Loucy (cell line): ENCODE data around the gene RRAD.

Source experiments
- EZH2phosphoT487 ChIP-seq: fragments of 200-600 bp; IDR thresholded peaks from 2 replicates; pipeline ENCODE4 v1.6.1; 2018; ENCODE audit warnings: antibody characterized with exemption, mild to moderate bottlenecking, moderate library complexity, borderline replicate concordance
- TF ChIP-seq, protein P1 (sequence below): fragments of 200-600 bp; sonication (generic); conservative IDR thresholded peaks from 2 replicates; pipeline ENCODE4 v1.5.1; 2014; ENCODE audit warnings: mild to moderate bottlenecking, antibody characterized with exemption, low read length

DNA sequence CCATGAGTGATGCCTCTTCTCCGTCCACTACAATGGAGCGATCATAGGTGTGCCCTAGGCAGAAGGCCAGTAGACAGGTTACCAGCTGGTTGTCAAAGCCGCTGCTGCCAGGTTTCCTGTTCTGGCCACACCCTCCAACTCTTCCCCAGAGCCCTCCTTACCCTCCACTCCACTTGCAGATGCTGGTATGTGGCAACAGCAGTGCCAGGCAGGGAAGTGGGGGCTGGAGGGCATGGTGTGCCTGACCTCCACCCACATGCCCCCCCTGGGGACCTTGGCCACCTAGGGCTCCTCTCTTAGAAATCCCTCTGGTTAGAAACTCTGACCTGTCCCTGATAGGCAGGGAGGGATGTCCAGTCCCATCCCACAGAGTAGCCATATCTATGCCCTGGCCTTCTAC lies 1.5 kb downstream of the RRAD start:
- TF ChIP-seq, protein P1, sequence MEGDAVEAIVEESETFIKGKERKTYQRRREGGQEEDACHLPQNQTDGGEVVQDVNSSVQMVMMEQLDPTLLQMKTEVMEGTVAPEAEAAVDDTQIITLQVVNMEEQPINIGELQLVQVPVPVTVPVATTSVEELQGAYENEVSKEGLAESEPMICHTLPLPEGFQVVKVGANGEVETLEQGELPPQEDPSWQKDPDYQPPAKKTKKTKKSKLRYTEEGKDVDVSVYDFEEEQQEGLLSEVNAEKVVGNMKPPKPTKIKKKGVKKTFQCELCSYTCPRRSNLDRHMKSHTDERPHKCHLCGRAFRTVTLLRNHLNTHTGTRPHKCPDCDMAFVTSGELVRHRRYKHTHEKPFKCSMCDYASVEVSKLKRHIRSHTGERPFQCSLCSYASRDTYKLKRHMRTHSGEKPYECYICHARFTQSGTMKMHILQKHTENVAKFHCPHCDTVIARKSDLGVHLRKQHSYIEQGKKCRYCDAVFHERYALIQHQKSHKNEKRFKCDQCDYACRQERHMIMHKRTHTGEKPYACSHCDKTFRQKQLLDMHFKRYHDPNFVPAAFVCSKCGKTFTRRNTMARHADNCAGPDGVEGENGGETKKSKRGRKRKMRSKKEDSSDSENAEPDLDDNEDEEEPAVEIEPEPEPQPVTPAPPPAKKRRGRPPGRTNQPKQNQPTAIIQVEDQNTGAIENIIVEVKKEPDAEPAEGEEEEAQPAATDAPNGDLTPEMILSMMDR: no peak
- TF ChIP-seq EZH2phosphoT487: no peak
